Measurements from ENCODE around the gene DNAJA4.

Gene DNAJA4

GRCh38 chr15:78313383-78313782 is 49.0 kb downstream of the DNAJA4 start:
- DNase-seq (ENCODE audit: extremely low read depth in 1 of 2, low read depth in 1 of 2): no peak

- no peak for DNase-seq (ENCODE audit: extremely low read depth in 1 of 2, low read depth in 1 of 2)
These were observed 49.8 kb downstream of the DNAJA4 start for GRCh38 chr15:78314181-78314581.

GRCh38 chr15:78315686-78316282 is 51.4 kb downstream of the DNAJA4 start:
- no peak for DNase-seq (ENCODE audit: extremely low read depth in 1 of 2, low read depth in 1 of 2)

- no peak for DNase-seq (ENCODE audit: extremely low read depth in 1 of 2, low read depth in 1 of 2)
These were observed 52.1 kb downstream of the DNAJA4 start for GRCh38 chr15:78316283-78317083.

- no peak for DNase-seq (ENCODE audit: extremely low read depth in 1 of 2, low read depth in 1 of 2)
These were observed 52.9 kb downstream of the DNAJA4 start for GRCh38 chr15:78317145-78317836.

- no peak for DNase-seq (ENCODE audit: extremely low read depth in 1 of 2, low read depth in 1 of 2)
These were observed 55.2 kb downstream of the DNAJA4 start for GRCh38 chr15:78319588-78319987.

GRCh38 chr15:78320183-78320582 is 55.8 kb downstream of the DNAJA4 start:
- DNase-seq (ENCODE audit: extremely low read depth in 1 of 2, low read depth in 1 of 2): no peak

GRCh38 chr15:78321041-78321570 is 56.7 kb downstream of the DNAJA4 start:
- DNase-seq (ENCODE audit: extremely low read depth in 1 of 2, low read depth in 1 of 2): no peak

- DNase-seq (ENCODE audit: extremely low read depth in 1 of 2, low read depth in 1 of 2): no peak
These were observed 57.4 kb downstream of the DNAJA4 start for GRCh38 chr15:78321786-78322185.

GRCh38 chr15:78322243-78322642 is 57.9 kb downstream of the DNAJA4 start:
- no peak for DNase-seq (ENCODE audit: extremely low read depth in 1 of 2, low read depth in 1 of 2)

GRCh38 chr15:78322724-78323521 is 58.6 kb downstream of the DNAJA4 start:
- no peak for DNase-seq (ENCODE audit: extremely low read depth in 1 of 2, low read depth in 1 of 2)

- no peak for DNase-seq (ENCODE audit: extremely low read depth in 1 of 2, low read depth in 1 of 2)
These were observed 59.3 kb downstream of the DNAJA4 start for GRCh38 chr15:78323693-78324092.

- no peak for DNase-seq (ENCODE audit: extremely low read depth in 1 of 2, low read depth in 1 of 2)
These were observed 59.8 kb downstream of the DNAJA4 start for GRCh38 chr15:78324144-78324543.

- DNase-seq (ENCODE audit: extremely low read depth in 1 of 2, low read depth in 1 of 2): no peak
These were observed 60.9 kb downstream of the DNAJA4 start for GRCh38 chr15:78325092-78325843.

- DNase-seq (ENCODE audit: extremely low read depth in 1 of 2, low read depth in 1 of 2): no peak
These were observed 63.1 kb downstream of the DNAJA4 start for GRCh38 chr15:78327466-78327865.

GRCh38 chr15:78329625-78330024 is 65.3 kb downstream of the DNAJA4 start:
- no peak for DNase-seq (ENCODE audit: extremely low read depth in 1 of 2, low read depth in 1 of 2)

Measured in activated CD8-positive, alpha-beta memory T cell treated with anti-CD3 and anti-CD28 coated beads for 1 hour (primary cell).